H1 (cell line): Measurements from ENCODE around the gene DEUP1. TPM values are rescaled to one million over a fixed set of nuclear protein-coding genes. Genes with fewer than 3 reads are reported as not detected.

ENCODE experiments used
- CTCF ChIA-PET: fragments of 300-600 bp; sonication (Branson Sonifier 250); formaldehyde crosslinking; loops from one replicate; lab custom pipeline; 2021; ENCODE audit not compliant: partially characterized antibody; lab: Charles Lee
- POLR2A ChIA-PET: fragments of 300-600 bp; sonication (Branson Sonifier 250); formaldehyde crosslinking; loops from one replicate; lab custom pipeline; 2021; ENCODE audit warnings: inconsistent platforms; ENCODE audit not compliant: partially characterized antibody; lab: Charles Lee
- DNase-seq, 2 experiments: peaks; one replicate each; pipeline versions ENCODE4 v3.0.0 to v3.0.0-alpha.2; 2010 to 2022; ENCODE audit warnings: low spot score in 2 of 2, low read depth in 1 of 2, mixed read lengths in 1 of 2
- FAIRE-seq: peaks from 2 replicates; lab custom pipeline; 2011; peaks lifted over from hg19 to GRCh38; lab: Jason Lieb, UNC
- H2AFZ ChIP-seq: 2 replicates; pipeline ENCODE4 v1.8.1; 2012; ENCODE audit warnings: low read length, inconsistent platforms
- H2AK5ac ChIP-seq: 2 replicates; pipeline ENCODE4 v1.6.1; 2013; ENCODE audit warnings: low read depth, low read length
- H2BK120ac ChIP-seq: replicated peaks from 2 replicates; pipeline ENCODE3; 2013; ENCODE audit warnings: low read depth, low read length, inconsistent platforms
- H2BK12ac ChIP-seq: 2 replicates; pipeline ENCODE4 v1.6.1; 2013; ENCODE audit warnings: low read depth, low read length
- H2BK15ac ChIP-seq: 2 replicates; pipeline ENCODE4 v1.6.1; 2013; ENCODE audit warnings: low read length
- H2BK20ac ChIP-seq: 2 replicates; pipeline ENCODE4 v1.6.1; 2013; ENCODE audit warnings: low read length
- H2BK5ac ChIP-seq: 2 replicates; pipeline ENCODE4 v1.6.1; 2013; ENCODE audit warnings: low read depth, low read length
- H3K14ac ChIP-seq: 2 replicates; pipeline ENCODE4 v1.6.1; 2013; ENCODE audit warnings: inconsistent platforms; ENCODE audit not compliant: insufficient read length
- H3K18ac ChIP-seq: 2 replicates; pipeline ENCODE4 v1.6.1; 2013; ENCODE audit warnings: low read length; ENCODE audit errors: extremely low read depth
- H3K23ac ChIP-seq: 2 replicates; pipeline ENCODE4 v1.6.1; 2013; ENCODE audit warnings: inconsistent platforms; ENCODE audit not compliant: insufficient read length
- H3K23me2 ChIP-seq: 2 replicates; pipeline ENCODE4 v1.6.1; 2013; ENCODE audit warnings: low read depth, low read length
- H3K27ac ChIP-seq: 2 replicates; pipeline ENCODE4 v1.6.1; 2011; ENCODE audit warnings: low read depth, low read length, inconsistent platforms
- H3K27me3 ChIP-seq, 4 experiments: replicated peaks in 1 of 4; 1 replicate in 1 of 4; 2 replicates in 3 of 4; pipeline versions ENCODE4 v1.6.1 to v1.8.1; 2011 to 2013; ENCODE audit warnings: low read length in 3 of 4, mild to moderate bottlenecking in 3 of 4, inconsistent platforms in 2 of 4, mixed read lengths in 2 of 4, moderate library complexity in 1 of 4; ENCODE audit not compliant: control insufficient read depth in 3 of 4, insufficient read depth in 3 of 4; ENCODE audit errors: extremely low read depth in 1 of 4
- H3K36me3 ChIP-seq, 4 experiments: 2 replicates each; pipeline versions ENCODE4 v1.6.1 to v1.8.1; 2011 to 2013; ENCODE audit warnings: mild to moderate bottlenecking in 4 of 4, low read length in 3 of 4, moderate library complexity in 2 of 4, control low read depth in 1 of 4, inconsistent platforms in 1 of 4; ENCODE audit not compliant: insufficient read depth in 4 of 4, control insufficient read depth in 2 of 4
- H3K4ac ChIP-seq: replicated peaks from 2 replicates; pipeline ENCODE3; 2013; ENCODE audit warnings: low read length, low read depth, mixed read lengths, inconsistent platforms; ENCODE audit not compliant: insufficient read length
- H3K4me1 ChIP-seq, 4 experiments: replicated peaks in 1 of 4; 1 replicate in 1 of 4; 2 replicates in 3 of 4; pipeline versions ENCODE4 v1.6.1 to v1.8.1; 2011 to 2013; ENCODE audit warnings: low read length in 3 of 4, inconsistent platforms in 2 of 4, mixed read lengths in 1 of 4; ENCODE audit not compliant: insufficient read depth in 4 of 4, control insufficient read depth in 3 of 4
- H3K4me2 ChIP-seq, 2 experiments: 2 replicates each; pipeline versions ENCODE4 v1.6.1 to v1.8.1; 2011 to 2013; ENCODE audit warnings: low read depth in 2 of 2, low read length in 2 of 2, control low read depth in 1 of 2, inconsistent platforms in 1 of 2, mild to moderate bottlenecking in 1 of 2; ENCODE audit not compliant: insufficient read depth in 1 of 2
- H3K4me3 ChIP-seq, 4 experiments: fragments of 200-600, 300-600 bp in 1 of 4; sonication (generic), shearing (Covaris generic), sonication (Bioruptor Twin) in 1 of 4; 2 replicates each; pipeline versions ENCODE4 v1.5.1 to v1.8.1; 2011 to 2016; ENCODE audit warnings: low read length in 4 of 4, low read depth in 3 of 4, control low read depth in 2 of 4, inconsistent platforms in 2 of 4, mild to moderate bottlenecking in 2 of 4, mixed read lengths in 1 of 4, moderate library complexity in 1 of 4; ENCODE audit not compliant: insufficient read depth in 2 of 4; ENCODE audit errors: extremely low read depth in 1 of 4
- H3K56ac ChIP-seq: replicated peaks from 2 replicates; pipeline ENCODE3; 2013; ENCODE audit warnings: low read depth, mild to moderate bottlenecking, mixed read lengths, low read length, inconsistent platforms; ENCODE audit not compliant: insufficient read length
- H3K79me1 ChIP-seq: 2 replicates; pipeline ENCODE4 v1.6.1; 2013; ENCODE audit warnings: low read depth, low read length, control low read depth
- H3K79me2 ChIP-seq, 2 experiments: 2 replicates each; pipeline versions ENCODE4 v1.6.1 to v1.8.1; 2012 to 2013; ENCODE audit warnings: low read length in 2 of 2, mild to moderate bottlenecking in 2 of 2, inconsistent platforms in 1 of 2; ENCODE audit not compliant: insufficient read depth in 2 of 2, control insufficient read depth in 1 of 2
- H3K9ac ChIP-seq, 4 experiments: replicated peaks in 1 of 4; 1 replicate in 1 of 4; 2 replicates in 3 of 4; pipeline versions ENCODE4 v1.6.1 to v1.8.1; 2011 to 2013; ENCODE audit warnings: low read depth in 3 of 4, low read length in 3 of 4, control low read depth in 2 of 4, mild to moderate bottlenecking in 2 of 4, moderate library complexity in 2 of 4, inconsistent platforms in 1 of 4; ENCODE audit errors: extremely low read depth in 1 of 4
- H3K9me3 ChIP-seq, 2 experiments: 2 replicates each; pipeline versions ENCODE4 v1.6.1 to v1.8.1; 2012 to 2013; ENCODE audit warnings: mild to moderate bottlenecking in 2 of 2, moderate library complexity in 2 of 2, control low read depth in 1 of 2, inconsistent platforms in 1 of 2, low read depth in 1 of 2, low read length in 1 of 2, mixed read lengths in 1 of 2; ENCODE audit not compliant: insufficient read depth in 2 of 2
- H4K20me1 ChIP-seq, 2 experiments: replicated peaks in 1 of 2; 2 replicates each; pipeline versions ENCODE3 to v1.8.1; 2011 to 2013; ENCODE audit warnings: inconsistent platforms in 2 of 2, low read length in 2 of 2, mild to moderate bottlenecking in 1 of 2; ENCODE audit not compliant: insufficient read depth in 2 of 2, control insufficient read depth in 1 of 2
- H4K5ac ChIP-seq: 2 replicates; pipeline ENCODE4 v1.6.1; 2013; ENCODE audit warnings: low read length, low read depth, mixed read lengths, inconsistent platforms; ENCODE audit not compliant: insufficient read length
- H4K8ac ChIP-seq: 2 replicates; pipeline ENCODE4 v1.8.0; 2013; ENCODE audit warnings: mild to moderate bottlenecking, moderate library complexity, low read length, inconsistent platforms; ENCODE audit not compliant: insufficient read depth; ENCODE audit errors: extremely low read depth
- H4K91ac ChIP-seq: replicated peaks from 2 replicates; pipeline ENCODE3; 2013; ENCODE audit warnings: low read length, mixed read lengths, inconsistent platforms; ENCODE audit not compliant: insufficient read length
- ASH2L ChIP-seq: fragments of 200-600, 300-600 bp; sonication (generic); IDR thresholded peaks from one replicate; pipeline ENCODE4 v1.7.1; 2017; ENCODE audit warnings: low read length
- BACH1 ChIP-seq: IDR thresholded peaks from 2 replicates; pipeline ENCODE4 v1.6.1; 2012; ENCODE audit warnings: low read length, improper control_type of control experiment
- BRCA1 ChIP-seq: IDR thresholded peaks from 2 replicates; pipeline ENCODE4 v1.6.1; 2012; ENCODE audit warnings: low read depth, low read length, improper control_type of control experiment
- GABPA ChIP-seq: IDR thresholded peaks from 2 replicates; pipeline ENCODE4 v1.6.1; 2011; ENCODE audit warnings: mild to moderate bottlenecking, low read length, moderate library complexity, borderline replicate concordance; ENCODE audit not compliant: insufficient read depth
- HDAC6 ChIP-seq: IDR thresholded peaks from one replicate; pipeline ENCODE4 v1.7.1; 2012; ENCODE audit warnings: low read depth, mild to moderate bottlenecking, inconsistent platforms, low read length, moderate library complexity
- JUND ChIP-seq: IDR thresholded peaks from 2 replicates; pipeline ENCODE4 v1.6.1; 2011; ENCODE audit warnings: mild to moderate bottlenecking, improper control_type of control experiment, low read length
- MAFK ChIP-seq: IDR thresholded peaks from 2 replicates; pipeline ENCODE4 v1.6.1; 2012; ENCODE audit warnings: low read depth, mild to moderate bottlenecking, improper control_type of control experiment, low read length
- NRF1 ChIP-seq: IDR thresholded peaks from 2 replicates; pipeline ENCODE4 v1.6.1; 2011; ENCODE audit warnings: mild to moderate bottlenecking, low read depth, low read length, improper control_type of control experiment
- POLR2AphosphoS5 ChIP-seq: IDR thresholded peaks from 2 replicates; pipeline ENCODE4 v1.6.1; 2011; ENCODE audit warnings: low read depth, low read length
- RFX5 ChIP-seq: IDR thresholded peaks from 2 replicates; pipeline ENCODE4 v1.6.1; 2011; ENCODE audit warnings: low read depth, low read length, improper control_type of control experiment, borderline replicate concordance
- SIN3A ChIP-seq, 2 experiments: IDR thresholded peaks in 1 of 2; conservative IDR thresholded peaks in 1 of 2; 2 replicates each; pipeline ENCODE4 v1.6.1; 2011 to 2012; ENCODE audit warnings: low read length in 2 of 2, improper control_type of control experiment in 1 of 2, low read depth in 1 of 2, mild to moderate bottlenecking in 1 of 2
- WGBS, 2 experiments: shearing (Covaris generic) in 1 of 2; methylation state at CpG; one replicate each; pipeline versions ENCODE4 v1.1.6 to v1.1.7; 2013 to 2015; ENCODE audit warnings: low lambda C conversion rate in 2 of 2, mixed read lengths in 2 of 2, inconsistent platforms in 1 of 2, low coverage in 1 of 2, missing lambda C conversion rate in 1 of 2; ENCODE audit not compliant: insufficient replicate concordance in 2 of 2, insufficient coverage in 1 of 2, insufficient read length in 1 of 2; ENCODE audit errors: extremely low coverage in 1 of 2, missing lambda C conversion rate in 1 of 2; 5-methylcytosine and 5-hydroxymethylcytosine counted together
- polyA plus RNA-seq, 7 experiments: library from polyadenylated mRNA; depleted of rRNA in 3 of 7; stranded (reverse) in 5 of 7; unstranded in 2 of 7; fragments of >200 nt in 5 of 7; fragments of 200-250 nt in 2 of 7; gene quantifications; 1 replicate in 5 of 7; 2 replicates in 1 of 7; 4 replicates in 1 of 7; pipeline versions ENCODE4 v1.2.1 to v1.2.3, GENCODE V29; 2011 to 2013; ENCODE audit warnings: missing spikeins in 2 of 7, mixed read lengths in 2 of 7
- total RNA-seq: library from RNA; stranded (reverse); fragmentation: NEBNext Ultra II Directional; extraction: Animal tissue kit (Norgen Biotek cat#: 25700); gene quantifications from 2 replicates; pipeline ENCODE4 v1.2.1, GENCODE V29; 2021
- TF ChIP-seq, protein P1 (sequence below): IDR thresholded peaks from 2 replicates; pipeline ENCODE4 v1.6.1; 2011; ENCODE audit warnings: low read length, improper control_type of control experiment

DEUP1 gene
- total and polyA plus RNA-seq, 2 of the 8 experiments (the other 6 are each of a cell fraction or from before 2014, with no cell fraction given), result 0.45 TPM; not detected in 1

DNA sequence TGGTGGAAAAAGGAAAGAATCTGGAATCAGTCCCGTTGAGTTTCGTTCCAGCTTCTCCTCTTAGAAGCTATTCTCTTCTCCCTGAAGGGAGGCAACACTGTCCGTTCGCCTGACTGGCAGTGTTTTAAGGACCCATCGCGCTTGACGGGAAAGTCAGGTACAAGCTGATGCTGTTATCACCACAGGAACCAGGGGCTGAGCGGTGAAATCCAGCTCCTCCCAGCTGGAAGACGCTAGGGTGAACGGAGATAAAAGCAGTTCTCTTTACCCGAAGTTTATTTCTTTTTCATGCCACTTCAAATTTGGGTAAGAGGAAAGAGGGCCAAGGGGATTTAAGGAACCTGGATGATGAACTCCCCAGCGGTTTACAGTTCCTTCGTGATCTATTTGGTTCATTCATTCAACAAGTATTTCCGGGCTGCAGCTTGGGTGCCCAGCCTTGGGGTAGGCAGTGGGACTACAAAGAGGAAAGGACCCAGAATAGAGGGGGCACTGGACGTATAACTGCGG is 551 bp upstream of the DEUP1 start:
- H2AK5ac ChIP-seq, result no peak overlapping the region
- H2BK5ac ChIP-seq, result no peak overlapping the region
- 0 out of 7 replicates have a peak, but pooled peaks cover 0 to 5% (median 0%) of the 10 kb centered on the region in 4 experiments for H3K4me1 ChIP-seq
- TF ChIP-seq, protein P1, sequence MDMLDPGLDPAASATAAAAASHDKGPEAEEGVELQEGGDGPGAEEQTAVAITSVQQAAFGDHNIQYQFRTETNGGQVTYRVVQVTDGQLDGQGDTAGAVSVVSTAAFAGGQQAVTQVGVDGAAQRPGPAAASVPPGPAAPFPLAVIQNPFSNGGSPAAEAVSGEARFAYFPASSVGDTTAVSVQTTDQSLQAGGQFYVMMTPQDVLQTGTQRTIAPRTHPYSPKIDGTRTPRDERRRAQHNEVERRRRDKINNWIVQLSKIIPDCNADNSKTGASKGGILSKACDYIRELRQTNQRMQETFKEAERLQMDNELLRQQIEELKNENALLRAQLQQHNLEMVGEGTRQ, result no peak
- TF ChIP-seq MAFK, result no peak
- TF ChIP-seq SIN3A (conservative IDR thresholded peaks at IDR 0.05 in 1 of 2, IDR thresholded peaks at IDR 0.05 in 1 of 2; ENCODE audit: low read depth in 1 of 2, low read length in 2 of 2), result 0 out of 4 replicates have a peak, but pooled peaks of 1 of the 2 experiments have one; percentile 26
- peak; percentile 35; the same call in 1 of the 2 replicates for TF ChIP-seq BACH1
- no peak for TF ChIP-seq RFX5
- no peak for TF ChIP-seq BRCA1
- TF ChIP-seq GABPA, result no peak
- TF ChIP-seq NRF1, result no peak
- TF ChIP-seq HDAC6, result no peak
- peak; percentile 64 for TF ChIP-seq ASH2L
- no peak for TF ChIP-seq POLR2AphosphoS5
- no peak for TF ChIP-seq JUND

More for the DNA sequence above, 551 bp upstream of the DEUP1 start:
- H3K4me2 ChIP-seq, result peak overlapping the region; percentile 67 to 83
- 10% methylated on average over 16 of the region's 16 CpGs; no CpG with 5 or more reads in 1 of the 2 experiments for WGBS, 2 experiments
- ChIA-PET CTCF (interaction anchor here (0.8 kb wide), 1 partner anchor 145 kb away, joined by 3 read pairs; no protein-coding TSS in a partner anchor), POLR2A (no interaction called here)
- peak overlapping the region; percentile 52 to 73 (median 64) for H3K4me3 ChIP-seq
- no peak overlapping the region for H3K27ac ChIP-seq
- peak; percentile 55 for FAIRE-seq
- no peak overlapping the region for H2BK12ac ChIP-seq
- H3K23me2 ChIP-seq, result peaks cover 5% of the 10 kb centered on the region; the same call in 1 of the 2 replicates
- 0 out of 7 replicates have a peak overlapping the region, but pooled peaks of 1 of the 4 experiments have one; percentile 27 for H3K9ac ChIP-seq
- H3K18ac ChIP-seq, result no peak overlapping the region
- H3K79me1 ChIP-seq, result no peaks in the 10 kb centered on the region
- peak overlapping the region; percentile 68; the same call in 1 of the 2 replicates for H4K8ac ChIP-seq
- peak in 1 of 2 experiments; percentile 55 for DNase-seq
- H4K91ac ChIP-seq, result no peak overlapping the region
- no peaks in the 10 kb centered on the region for H3K36me3 ChIP-seq
- peak overlapping the region; percentile 25; the same call in 1 of the 2 replicates for H2AFZ ChIP-seq
- H3K79me2 ChIP-seq, result no peaks in the 10 kb centered on the region
- peaks cover 0 to 13% (median 8%) of the 10 kb centered on the region in 4 experiments; a peak in 6 of 7 replicates for H3K27me3 ChIP-seq
- H2BK15ac ChIP-seq, result no peak overlapping the region
- H3K56ac ChIP-seq, result no peak overlapping the region
- H4K20me1 ChIP-seq, result no peaks in the 10 kb centered on the region
- H3K4ac ChIP-seq, result no peak overlapping the region
- no peak overlapping the region for H4K5ac ChIP-seq
- no peak overlapping the region for H3K14ac ChIP-seq
- no peak overlapping the region for H3K23ac ChIP-seq
- H3K9me3 ChIP-seq, result no peaks in the 10 kb centered on the region
- no peak overlapping the region for H2BK120ac ChIP-seq
- H2BK20ac ChIP-seq, result no peak overlapping the region
